H1 (cell line): ENCODE results near the gene FAM151A. TPM values are rescaled to one million over a fixed set of nuclear protein-coding genes. Genes with fewer than 3 reads are reported as not detected.

ENCODE experiments used
- BACH1 ChIP-seq: IDR thresholded peaks from 2 replicates; pipeline ENCODE4 v1.6.1; 2012; ENCODE audit warnings: low read length, improper control_type of control experiment
- CHD1 ChIP-seq: IDR thresholded peaks from 2 replicates; pipeline ENCODE4 v1.6.1; 2012; ENCODE audit warnings: low read depth, low read length, improper control_type of control experiment
- SP2 ChIP-seq: IDR thresholded peaks from 2 replicates; pipeline ENCODE4 v1.6.1; 2012; ENCODE audit warnings: mild to moderate bottlenecking, low read length, inconsistent platforms
- SP4 ChIP-seq: IDR thresholded peaks from 2 replicates; pipeline ENCODE4 v1.6.1; 2012; ENCODE audit warnings: low read length, inconsistent platforms
- polyA plus RNA-seq, 7 experiments: library from polyadenylated mRNA; depleted of rRNA in 3 of 7; stranded (reverse) in 5 of 7; unstranded in 2 of 7; fragments of >200 nt in 5 of 7; fragments of 200-250 nt in 2 of 7; gene quantifications; 1 replicate in 5 of 7; 2 replicates in 1 of 7; 4 replicates in 1 of 7; pipeline versions ENCODE4 v1.2.1 to v1.2.3, GENCODE V29; 2011 to 2013; ENCODE audit warnings: missing spikeins in 2 of 7, mixed read lengths in 2 of 7
- total RNA-seq: library from RNA; stranded (reverse); fragmentation: NEBNext Ultra II Directional; extraction: Animal tissue kit (Norgen Biotek cat#: 25700); gene quantifications from 2 replicates; pipeline ENCODE4 v1.2.1, GENCODE V29; 2021
- TF ChIP-seq, protein P1 (sequence below): IDR thresholded peaks from 2 replicates; pipeline ENCODE4 v1.6.1; 2011; ENCODE audit warnings: low read depth, mild to moderate bottlenecking, low read length; ENCODE audit not compliant: insufficient read depth

FAM151A gene
- total and polyA plus RNA-seq, 2 of the 8 experiments (the other 6 are each of a cell fraction or from before 2014, with no cell fraction given) = not detected

DNA sequence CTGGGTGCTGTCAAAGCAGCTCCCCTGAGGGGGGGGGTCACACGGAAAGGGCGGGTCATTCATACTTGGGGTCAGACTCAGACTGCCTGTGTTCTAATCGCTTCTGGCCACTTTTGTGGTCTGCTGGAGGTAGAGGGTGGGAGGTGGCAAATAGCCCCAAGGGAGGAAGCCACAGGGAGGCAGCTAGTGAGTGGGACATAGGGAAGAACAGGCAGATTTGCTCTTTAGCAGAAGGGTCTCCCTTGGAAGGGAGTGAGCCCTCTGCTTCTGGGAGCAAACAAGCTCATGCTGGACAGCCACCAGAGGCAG is 50.8 kb downstream of the FAM151A start (continued):
- TF ChIP-seq CHD1 = no peak
- TF ChIP-seq, protein P1, sequence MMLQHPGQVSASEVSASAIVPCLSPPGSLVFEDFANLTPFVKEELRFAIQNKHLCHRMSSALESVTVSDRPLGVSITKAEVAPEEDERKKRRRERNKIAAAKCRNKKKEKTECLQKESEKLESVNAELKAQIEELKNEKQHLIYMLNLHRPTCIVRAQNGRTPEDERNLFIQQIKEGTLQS = no peak
- no peak for TF ChIP-seq BACH1
- no peak for TF ChIP-seq SP4
- TF ChIP-seq SP2 = no peak
